Stimulated activated CD8-positive, alpha-beta memory T cell treated with anti-CD3 and anti-CD28 coated beads, Interleukin-12 subunit alpha, Interleukin-12 subunit beta, amount 100 ng/mL, for 24 hours (primary cell): Measurements from ENCODE around the gene KLK8.

Experiments
- DNase-seq: peaks from one replicate; pipeline ENCODE4 v3.0.0-alpha.2; 2020; ENCODE audit errors: extremely low read depth

The KLK8 gene

DNA sequence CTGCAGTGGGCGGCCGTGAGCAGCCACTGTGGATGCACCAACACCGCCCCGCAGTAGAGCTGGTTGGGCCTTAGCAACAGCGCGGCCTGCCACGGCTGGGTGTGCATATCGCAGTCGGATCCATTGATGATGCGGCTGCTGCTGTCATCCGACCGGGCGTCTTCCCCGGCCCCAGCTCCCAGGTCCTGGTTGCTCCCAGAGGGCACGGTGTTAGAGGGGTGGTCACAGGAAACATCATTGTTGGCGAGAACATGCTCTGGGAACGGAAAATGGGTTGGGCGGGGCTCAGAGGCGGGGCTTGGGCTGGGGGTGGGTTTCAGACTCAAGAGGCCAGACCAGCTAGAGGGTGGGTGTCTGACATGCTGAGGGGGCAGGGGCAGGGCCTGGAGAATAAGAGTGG is 51.5 kb downstream of the KLK8 start:
- DNase-seq, result no peak

DNA sequence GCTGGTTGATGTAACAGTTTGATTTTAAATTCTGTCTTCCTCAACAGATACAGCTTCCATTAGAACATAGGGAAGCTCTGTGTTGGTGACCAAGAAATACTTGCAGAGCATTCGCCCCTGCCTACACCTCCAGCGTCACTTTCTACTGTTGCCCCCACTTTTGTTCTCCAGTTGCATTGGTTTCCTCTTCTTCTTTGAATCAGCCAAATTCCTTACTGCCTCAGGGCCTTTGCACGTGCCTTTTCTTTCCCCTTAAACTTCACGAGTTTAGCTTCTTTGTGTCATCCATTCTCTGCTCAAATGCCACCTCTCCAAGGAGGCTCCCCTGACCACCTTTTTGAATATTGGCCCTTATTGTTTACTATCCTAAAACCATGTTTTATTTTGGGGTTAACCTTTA is 54.3 kb downstream of the KLK8 start:
- DNase-seq, result no peak
